Fibroblast of lung (primary cell): ENCODE measurements around the gene TSPAN10.

Experiments used
- CTCF ChIP-seq, 2 donors: IDR thresholded peaks in 1 of 2; conservative IDR thresholded peaks in 1 of 2; 1 replicate in 1 of 2; 2 replicates in 1 of 2; pipeline ENCODE4 v1.5.1; 2011 to 2012; ENCODE audit warnings: low read length in 2 of 2, control low read depth in 1 of 2, inconsistent platforms in 1 of 2, low read depth in 1 of 2, mild to moderate bottlenecking in 1 of 2
- EZH2 ChIP-seq: IDR thresholded peaks from 2 replicates; pipeline ENCODE4 v1.5.1; 2012; ENCODE audit warnings: low read length, control low read depth, mild to moderate bottlenecking; ENCODE audit errors: missing control alignments

- TF ChIP-seq CTCF (conservative IDR thresholded peaks at IDR 0.05 in 1 of 2, IDR thresholded peaks at IDR 0.05 in 1 of 2; ENCODE audit: low read depth in 1 of 2, low read length in 2 of 2), result no peak
- TF ChIP-seq EZH2, result no peak
Measured at GRCh38 chr17:81621494-81622130, 15.4 kb upstream of the TSPAN10 start.
